GM12891 (cell line): ENCODE measurements around the gene JAGN1.

Source experiments
- POLR2A ChIP-seq: IDR thresholded peaks from 2 replicates; pipeline ENCODE4 v1.6.1; 2011; ENCODE audit warnings: low read depth, low read length, control low read depth
- POLR2AphosphoS5 ChIP-seq: IDR thresholded peaks from 2 replicates; pipeline ENCODE4 v1.6.1; 2011; ENCODE audit warnings: low read depth, low read length, control low read depth

- TF ChIP-seq POLR2A (no peak), POLR2AphosphoS5 (no peak)
These were observed 26.6 kb downstream of the JAGN1 start, which contains the start of gene IL17RC for GRCh38 chr3:9916734-9917680.
